ENCODE results near the gene EHBP1L1.

Gene EHBP1L1

GRCh38 chr11:65547446-65548125, 28.3 kb upstream of the EHBP1L1 start:
- H3K4me3 ChIP-seq (ENCODE audit: low read depth, low read length), result no peak overlapping the region
- TF ChIP-seq CTCF (IDR thresholded peaks at IDR 0.05; ENCODE audit: low read depth, low read length, missing control alignments), result no peak
- no peak for DNase-seq (ENCODE audit: low read depth)

DNA sequence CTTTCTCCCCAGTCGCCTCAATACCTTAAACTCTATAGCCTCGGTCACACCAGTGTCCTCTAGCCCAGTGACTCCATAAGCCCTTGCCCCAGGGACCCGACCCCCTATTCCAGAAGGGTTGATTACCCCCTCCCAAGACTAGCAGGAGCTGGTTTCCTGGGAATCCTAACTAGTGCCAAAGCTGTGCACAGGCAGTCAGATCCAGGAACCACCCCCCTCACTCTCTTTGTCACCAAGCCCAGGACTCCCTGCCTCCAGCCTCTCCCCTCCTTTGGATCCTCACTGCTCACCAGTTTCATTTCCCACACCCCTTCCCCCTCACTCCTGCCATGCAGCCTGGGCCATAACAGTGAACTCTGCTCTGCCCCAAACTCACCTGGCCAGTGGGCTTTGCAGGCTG, 27.5 kb upstream of the EHBP1L1 start:
- H3K4me3 ChIP-seq (ENCODE audit: low read depth, low read length), result no peak overlapping the region
- no peak for DNase-seq (ENCODE audit: low read depth)
- TF ChIP-seq CTCF (IDR thresholded peaks at IDR 0.05; ENCODE audit: low read depth, low read length, missing control alignments), result no peak

- no peak for DNase-seq (ENCODE audit: low read depth)
- no peak for TF ChIP-seq CTCF (IDR thresholded peaks at IDR 0.05; ENCODE audit: low read depth, low read length, missing control alignments)
- no peak overlapping the region for H3K4me3 ChIP-seq (ENCODE audit: low read depth, low read length)
Observed at GRCh38 chr11:65549096-65549495, 26.8 kb upstream of the EHBP1L1 start.

- peak; percentile 75 for TF ChIP-seq CTCF (IDR thresholded peaks at IDR 0.05; ENCODE audit: low read depth, low read length, missing control alignments)
- no peak overlapping the region for H3K4me3 ChIP-seq (ENCODE audit: low read depth, low read length)
- peak; percentile 37 for DNase-seq (ENCODE audit: low read depth)
Observed at GRCh38 chr11:65551572-65552387, 24.1 kb upstream of the EHBP1L1 start.

- no peak overlapping the region for H3K4me3 ChIP-seq (ENCODE audit: low read depth, low read length)
- DNase-seq (ENCODE audit: low read depth), result no peak
- TF ChIP-seq CTCF (IDR thresholded peaks at IDR 0.05; ENCODE audit: low read depth, low read length, missing control alignments), result no peak
Observed at GRCh38 chr11:65552388-65552951, 23.4 kb upstream of the EHBP1L1 start.

GRCh38 chr11:65553301-65554001, 22.4 kb upstream of the EHBP1L1 start:
- no peak for DNase-seq (ENCODE audit: low read depth)
- TF ChIP-seq CTCF (IDR thresholded peaks at IDR 0.05; ENCODE audit: low read depth, low read length, missing control alignments), result no peak
- H3K4me3 ChIP-seq (ENCODE audit: low read depth, low read length), result no peak overlapping the region

Data from GM12864 (cell line).